ENCODE data around the gene CFL2.

Gene CFL2

GRCh38 chr14:34667007-34667406 is 47.4 kb downstream of the CFL2 start:
- DNase-seq (ENCODE audit: low read depth): no peak
- Histone ChIP-seq H3K4me1 (ENCODE audit: control insufficient read depth, insufficient read depth, low read length) (no peaks in the 10 kb centered on the region), H3K36me3 (ENCODE audit: control insufficient read depth, insufficient read depth, low read length, severe bottlenecking) (no peaks in the 10 kb centered on the region), H3K27me3 (replicated peaks; ENCODE audit: control insufficient read depth, insufficient read depth, low read length) (no peaks in the 10 kb centered on the region), H3K4me3 (ENCODE audit: low read length) (no peak overlapping the region), H3K9ac (ENCODE audit: low read length) (no peak overlapping the region), H3K9me3 (ENCODE audit: control insufficient read depth, low read length) (no peaks in the 10 kb centered on the region)

GRCh38 chr14:34665785-34666435 is 48.5 kb downstream of the CFL2 start:
- H3K27me3 ChIP-seq (replicated peaks; ENCODE audit: control insufficient read depth, insufficient read depth, low read length): no peaks in the 10 kb centered on the region
- DNase-seq (ENCODE audit: low read depth): peak; percentile 84
- H3K9ac ChIP-seq (ENCODE audit: low read length): no peak overlapping the region
- H3K4me3 ChIP-seq (ENCODE audit: low read length): no peak overlapping the region
- H3K4me1 ChIP-seq (ENCODE audit: control insufficient read depth, insufficient read depth, low read length): no peaks in the 10 kb centered on the region
- H3K9me3 ChIP-seq (ENCODE audit: control insufficient read depth, low read length): peaks cover 3% of the 10 kb centered on the region
- H3K36me3 ChIP-seq (ENCODE audit: control insufficient read depth, insufficient read depth, low read length, severe bottlenecking): no peaks in the 10 kb centered on the region

- Histone ChIP-seq H3K4me1 (ENCODE audit: control insufficient read depth, insufficient read depth, low read length) (no peaks in the 10 kb centered on the region), H3K4me3 (ENCODE audit: low read length) (no peak overlapping the region)
These were observed 51.8 kb downstream of the CFL2 start for GRCh38 chr14:34662561-34663088.

GRCh38 chr14:34660796-34661195 is 53.6 kb downstream of the CFL2 start:
- H3K4me1 ChIP-seq (ENCODE audit: control insufficient read depth, insufficient read depth, low read length): no peaks in the 10 kb centered on the region
- no peak overlapping the region for H3K4me3 ChIP-seq (ENCODE audit: low read length)
- no peaks in the 10 kb centered on the region for H3K27me3 ChIP-seq (replicated peaks; ENCODE audit: control insufficient read depth, insufficient read depth, low read length)
- no peak overlapping the region for H3K9ac ChIP-seq (ENCODE audit: low read length)
- DNase-seq (ENCODE audit: low read depth): no peak
- H3K9me3 ChIP-seq (ENCODE audit: control insufficient read depth, low read length): peaks cover 6% of the 10 kb centered on the region
- no peaks in the 10 kb centered on the region for H3K36me3 ChIP-seq (ENCODE audit: control insufficient read depth, insufficient read depth, low read length, severe bottlenecking)

More at GRCh38 chr14:34662561-34663088, 51.8 kb downstream of the CFL2 start:
- Histone ChIP-seq H3K9ac (ENCODE audit: low read length) (no peak overlapping the region), H3K9me3 (ENCODE audit: control insufficient read depth, low read length) (peaks cover 6% of the 10 kb centered on the region), H3K27me3 (replicated peaks; ENCODE audit: control insufficient read depth, insufficient read depth, low read length) (no peaks in the 10 kb centered on the region), H3K36me3 (ENCODE audit: control insufficient read depth, insufficient read depth, low read length, severe bottlenecking) (no peaks in the 10 kb centered on the region)
- DNase-seq (ENCODE audit: low read depth): no peak
